Thymus (tissue), 11 donors: ENCODE measurements around the gene ENTPD1. TPM values are rescaled to one million over a fixed set of nuclear protein-coding genes. Genes with fewer than 3 reads are reported as not detected.

ENCODE experiments used
- DNase-seq, 9 donors: peaks; one replicate each; pipeline ENCODE4 v3.0.0-alpha.2; 2013; ENCODE audit warnings: low spot score in 9 of 9, low read depth in 6 of 9, missing footprints in 1 of 9
- H3K27ac ChIP-seq, 2 donors: one replicate each; pipeline ENCODE4 v1.5.1; 2013; ENCODE audit warnings: control low read depth in 1 of 2, low read depth in 1 of 2, low read length in 1 of 2, mild to moderate bottlenecking in 1 of 2, moderate library complexity in 1 of 2
- H3K27me3 ChIP-seq, 2 donors: one replicate each; pipeline ENCODE4 v1.5.1; 2013; ENCODE audit warnings: low read length in 1 of 2; ENCODE audit not compliant: control insufficient read depth in 2 of 2, insufficient read depth in 1 of 2
- H3K36me3 ChIP-seq, 2 donors: one replicate each; pipeline ENCODE4 v1.5.1; 2013; ENCODE audit warnings: low read length in 1 of 2, mild to moderate bottlenecking in 1 of 2, moderate library complexity in 1 of 2; ENCODE audit not compliant: control insufficient read depth in 2 of 2, insufficient read depth in 2 of 2
- H3K4me1 ChIP-seq, 2 donors: one replicate each; pipeline ENCODE4 v1.5.1; 2013; ENCODE audit warnings: low read length in 2 of 2; ENCODE audit not compliant: control insufficient read depth in 2 of 2, insufficient read depth in 2 of 2
- H3K4me3 ChIP-seq, 2 donors: one replicate each; pipeline ENCODE4 v1.5.1; 2013; ENCODE audit warnings: low read length in 2 of 2, control low read depth in 1 of 2, mild to moderate bottlenecking in 1 of 2
- H3K9me3 ChIP-seq, 2 donors: one replicate each; pipeline ENCODE4 v1.5.1; 2013; ENCODE audit warnings: low read length in 1 of 2, mild to moderate bottlenecking in 1 of 2; ENCODE audit not compliant: control insufficient read depth in 2 of 2, insufficient read depth in 1 of 2
- WGBS: extraction: QIAGEN DNeasy Blood & Tissue Kit; methylation state at CpG from one replicate; pipeline ENCODE4 v1.1.7; 2013; 5-methylcytosine and 5-hydroxymethylcytosine counted together
- polyA plus RNA-seq: library from polyadenylated mRNA; stranded (reverse); fragments of 200-250 nt; gene quantifications from one replicate; pipeline ENCODE4 v1.2.3, GENCODE V29; 2013
- total RNA-seq: library from RNA; stranded (reverse); fragments of 120-200 nt; gene quantifications from one replicate; pipeline ENCODE4 v1.2.4, GENCODE V29; 2013
- donor health status: healthy.

ENTPD1 gene
- total and polyA plus RNA-seq, 2 donors, result 8.2 to 20.5 TPM

- DNase-seq, result no peak
- WGBS, result 83% methylated on average over 2 of the region's 2 CpGs
- Histone ChIP-seq H3K27ac (no peak overlapping the region), H3K4me3 (no peak overlapping the region), H3K27me3 (no peaks in the 10 kb centered on the region), H3K9me3 (no peaks in the 10 kb centered on the region), H3K36me3 (no peaks in the 10 kb centered on the region), H3K4me1 (no peaks in the 10 kb centered on the region)
Measured at GRCh38 chr10:95815133-95815532, 59.2 kb downstream of the ENTPD1 start.

DNA sequence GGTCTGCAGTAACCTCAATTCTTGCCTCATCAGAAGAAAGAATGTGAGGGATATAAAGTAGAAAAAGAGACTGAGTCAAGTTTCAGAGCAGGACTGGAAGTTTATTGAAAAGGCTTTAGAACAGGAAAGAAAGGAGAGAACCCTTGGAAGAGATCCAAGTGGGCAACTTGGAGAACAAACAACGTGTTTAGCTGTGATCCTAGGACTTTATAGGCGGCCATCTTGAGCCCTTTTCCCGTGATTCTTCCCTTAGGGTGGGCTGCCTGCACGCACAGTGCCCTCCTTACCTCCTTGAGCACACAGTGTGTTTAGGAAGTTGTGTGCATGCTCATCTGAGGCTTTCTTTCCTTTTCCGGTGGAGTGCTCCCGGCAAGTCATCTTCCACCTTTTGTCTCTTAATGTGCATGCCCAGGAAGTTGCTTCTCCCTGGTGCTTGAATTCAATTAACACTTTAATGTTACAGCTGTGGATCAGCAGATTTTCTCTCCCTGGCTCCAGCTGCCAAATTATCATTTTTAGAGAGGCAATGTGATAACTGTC is 59.8 kb downstream of the ENTPD1 start:
- H3K4me3 ChIP-seq, result no peak overlapping the region
- no peak overlapping the region for H3K27ac ChIP-seq
- no peaks in the 10 kb centered on the region for H3K9me3 ChIP-seq
- WGBS, result 93% methylated on average over 6 of the region's 6 CpGs
- H3K27me3 ChIP-seq, result no peaks in the 10 kb centered on the region
- DNase-seq, result no peak
- no peaks in the 10 kb centered on the region for H3K4me1 ChIP-seq
- no peaks in the 10 kb centered on the region for H3K36me3 ChIP-seq

GRCh38 chr10:95818010-95818409 is 62.0 kb downstream of the ENTPD1 start:
- H3K27ac ChIP-seq, result no peak overlapping the region
- 91% methylated on average over 1 of the region's 1 CpG for WGBS
- H3K9me3 ChIP-seq, result no peaks in the 10 kb centered on the region
- no peaks in the 10 kb centered on the region for H3K27me3 ChIP-seq
- DNase-seq, result no peak
- no peak overlapping the region for H3K4me3 ChIP-seq
- no peaks in the 10 kb centered on the region for H3K36me3 ChIP-seq
- H3K4me1 ChIP-seq, result no peaks in the 10 kb centered on the region

DNA sequence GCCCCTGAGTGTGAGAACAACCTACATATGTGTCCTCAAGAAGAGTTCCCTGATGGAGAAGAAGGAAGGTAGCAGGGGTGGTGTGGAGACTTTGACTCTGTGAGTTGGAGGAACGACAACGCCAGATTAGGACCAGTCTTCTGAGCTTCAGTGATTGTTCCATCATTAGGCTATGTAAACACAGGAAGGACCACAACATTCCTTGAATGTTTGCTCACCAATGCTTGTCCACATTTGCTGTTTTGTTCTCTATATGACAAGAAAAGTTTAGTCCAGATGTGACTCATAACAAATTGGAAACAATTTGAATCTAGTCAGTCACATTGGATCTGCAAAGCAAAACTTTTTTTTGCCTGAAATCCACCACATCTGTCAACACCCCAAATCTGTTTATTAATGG is 62.7 kb downstream of the ENTPD1 start:
- Histone ChIP-seq H3K27ac (no peak overlapping the region), H3K27me3 (no peaks in the 10 kb centered on the region), H3K4me1 (no peaks in the 10 kb centered on the region), H3K36me3 (no peaks in the 10 kb centered on the region), H3K9me3 (no peaks in the 10 kb centered on the region), H3K4me3 (no peak overlapping the region)
- WGBS, result 88% methylated on average over 2 of the region's 2 CpGs
- no peak for DNase-seq

DNA sequence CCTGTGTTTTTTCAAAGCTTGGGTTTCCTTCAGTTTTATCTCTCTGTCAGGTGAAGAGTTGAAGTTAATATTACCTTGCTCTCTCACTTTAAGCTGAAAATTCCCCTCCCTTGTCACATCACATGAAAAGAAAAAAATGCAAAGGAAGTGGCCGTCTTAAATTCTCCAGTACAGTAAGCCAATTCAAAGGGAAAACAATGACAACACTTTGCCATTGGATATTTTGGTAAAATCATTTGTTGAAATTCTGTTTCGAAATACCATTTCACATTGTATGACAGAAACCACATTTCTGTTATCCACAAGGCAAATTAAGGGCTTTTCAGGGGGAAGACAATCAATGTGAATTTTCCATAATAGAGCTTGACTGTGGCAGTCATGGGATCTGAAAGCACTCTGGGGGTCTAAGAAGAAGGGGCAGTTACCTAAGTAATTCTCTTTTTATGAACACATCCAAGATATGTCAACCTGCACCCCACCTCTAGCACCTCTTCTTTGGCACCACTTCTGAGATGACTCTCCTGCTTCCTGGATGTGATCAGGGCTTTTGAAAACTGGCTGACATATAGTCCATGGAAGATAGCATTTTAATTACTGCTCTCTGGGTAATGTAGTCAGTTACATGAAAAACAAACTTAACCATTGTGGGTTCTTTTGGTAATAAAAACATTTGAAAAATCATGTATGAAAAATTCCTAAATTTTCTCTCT is 63.8 kb downstream of the ENTPD1 start:
- Histone ChIP-seq H3K4me1 (no peaks in the 10 kb centered on the region), H3K27ac (no peak overlapping the region)
- WGBS, result 70% methylated on average over 2 of the region's 2 CpGs

DNA sequence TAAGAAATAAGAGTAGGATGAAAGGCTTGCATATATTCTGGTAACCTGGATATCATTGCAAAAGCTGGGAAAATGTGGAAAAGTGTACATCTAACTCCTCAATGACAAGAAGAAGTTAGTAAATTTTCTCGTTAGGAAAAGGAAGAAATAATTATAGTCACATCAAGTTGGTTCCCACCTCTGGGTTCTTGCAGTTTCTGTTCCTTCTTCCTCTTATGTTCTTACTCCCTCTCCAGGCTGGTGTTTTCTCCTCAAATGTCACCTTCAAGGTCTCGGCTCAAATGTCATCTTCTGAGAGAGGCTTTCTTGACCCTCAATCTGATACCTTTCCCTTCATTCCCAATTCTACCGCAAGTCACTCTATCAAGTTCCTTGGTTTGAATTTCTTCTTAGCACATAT is 64.4 kb downstream of the ENTPD1 start:
- Histone ChIP-seq H3K4me1 (no peaks in the 10 kb centered on the region), H3K9me3 (no peaks in the 10 kb centered on the region), H3K4me3 (no peak overlapping the region), H3K27me3 (no peaks in the 10 kb centered on the region), H3K36me3 (no peaks in the 10 kb centered on the region), H3K27ac (no peak overlapping the region)
- DNase-seq, result no peak
- 70% methylated on average over 3 of the region's 3 CpGs for WGBS

More for the DNA sequence above, 63.8 kb downstream of the ENTPD1 start:
- Histone ChIP-seq H3K4me3 (no peak overlapping the region), H3K9me3 (no peaks in the 10 kb centered on the region), H3K36me3 (no peaks in the 10 kb centered on the region), H3K27me3 (no peaks in the 10 kb centered on the region)
- no peak for DNase-seq

DNA sequence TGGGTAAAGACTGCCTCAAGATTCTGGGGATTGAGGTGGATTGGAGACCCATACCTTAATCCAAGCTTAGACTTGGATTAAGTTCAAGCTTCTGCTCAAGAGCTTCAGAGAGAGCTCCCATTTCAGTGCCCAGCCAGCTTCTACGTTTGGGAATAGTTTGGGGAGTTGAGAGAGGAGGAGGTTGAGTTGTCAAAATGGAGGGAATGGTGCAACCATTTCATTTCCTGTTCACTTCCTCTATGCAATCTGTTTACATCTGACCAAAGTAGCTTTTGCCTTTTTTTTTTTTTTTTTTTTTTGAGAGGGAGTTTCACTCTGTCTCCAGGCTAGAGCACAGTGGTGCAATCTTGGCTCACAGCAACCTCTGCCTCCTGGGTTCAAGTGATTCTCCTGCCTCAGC is 65.8 kb downstream of the ENTPD1 start:
- Histone ChIP-seq H3K4me3 (no peak overlapping the region), H3K27me3 (no peaks in the 10 kb centered on the region), H3K9me3 (no peaks in the 10 kb centered on the region), H3K36me3 (no peaks in the 10 kb centered on the region), H3K4me1 (no peaks in the 10 kb centered on the region), H3K27ac (no peak overlapping the region)
- no peak for DNase-seq
- WGBS, result 86% methylated on average over 1 of the region's 1 CpG

DNA sequence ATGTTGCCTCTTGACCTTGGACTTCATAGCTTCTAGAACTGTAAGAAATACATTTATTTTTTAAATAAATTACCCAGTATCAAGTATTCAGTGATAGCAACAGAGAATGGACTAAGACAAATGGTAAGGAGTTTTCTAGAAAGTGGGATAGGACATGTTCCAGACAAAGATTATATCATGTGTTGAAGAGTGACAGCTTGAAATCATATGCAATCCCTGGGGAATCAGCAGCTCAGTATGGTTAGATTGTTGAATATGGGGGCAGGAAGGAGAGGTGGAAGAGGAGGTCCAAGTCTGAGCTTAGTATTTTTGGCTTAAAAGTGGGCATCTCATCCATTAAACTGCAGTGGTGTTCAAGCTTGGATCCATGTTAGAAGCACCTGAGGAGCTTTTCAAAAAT is 74.1 kb downstream of the ENTPD1 start:
- Histone ChIP-seq H3K27me3 (no peaks in the 10 kb centered on the region), H3K36me3 (no peaks in the 10 kb centered on the region), H3K9me3 (no peaks in the 10 kb centered on the region), H3K4me1 (no peaks in the 10 kb centered on the region), H3K4me3 (no peak overlapping the region), H3K27ac (no peak overlapping the region)
- no peak for DNase-seq

- H3K27ac ChIP-seq, result no peak overlapping the region
- H3K4me1 ChIP-seq, result no peaks in the 10 kb centered on the region
- no peaks in the 10 kb centered on the region for H3K9me3 ChIP-seq
- no peak overlapping the region for H3K4me3 ChIP-seq
- no peak for DNase-seq
- WGBS, result 95% methylated on average over 3 of the region's 3 CpGs
- no peaks in the 10 kb centered on the region for H3K27me3 ChIP-seq
- no peaks in the 10 kb centered on the region for H3K36me3 ChIP-seq
Measured at GRCh38 chr10:95831076-95831475, 75.1 kb downstream of the ENTPD1 start.
